ENCODE data around the gene TRPM7. TPM values are rescaled to one million over a fixed set of nuclear protein-coding genes. Genes with fewer than 3 reads are reported as not detected.

The TRPM7 gene
- total RNA-seq, 3 donors from 2014 or later (not counting 1 experiment from before 2014, with no cell fraction given), result 41.8 to 54.4 (median 50.9) TPM

GRCh38 chr15:50681467-50681866 lies 5.1 kb downstream of the TRPM7 start:
- Mint-ChIP-seq H3K4me1 (peaks cover 43 to 47% of the 10 kb centered on the region in 2 donors), H3K4me3 (no peak overlapping the region), H3K9me3 (no peaks in the 10 kb centered on the region), H3K27ac (peak overlapping the region in 1 of 2 donors; percentile 8), H3K36me3 (no peaks in the 10 kb centered on the region), H3K27me3 (ENCODE audit: low read depth in 2 of 2) (no peaks in the 10 kb centered on the region)
- H3K4me3 ChIP-seq (ENCODE audit: low read length), result no peak overlapping the region
- intact Hi-C loops (cut with micrococcal nuclease), result loop anchor here (10.0 kb wide), 1 partner anchor 327 kb away; the partner anchor contains the start of gene GABPB1
- DNase-seq (no peak), ATAC-seq (no peak)
- H3K27me3 ChIP-seq (ENCODE audit: control insufficient read depth, insufficient read depth, low read length), result no peaks in the 10 kb centered on the region
- no peak overlapping the region for H3K27ac ChIP-seq (ENCODE audit: low read length)
- no peak for TF ChIP-seq CTCF (IDR thresholded peaks at IDR 0.05)
- H3K36me3 ChIP-seq (ENCODE audit: control insufficient read depth, insufficient read depth, low read length), result peaks cover 5% of the 10 kb centered on the region
- H3K9me3 ChIP-seq (ENCODE audit: control insufficient read depth, insufficient read depth, low read length), result no peaks in the 10 kb centered on the region
- peaks cover 17% of the 10 kb centered on the region for H3K4me1 ChIP-seq (ENCODE audit: control insufficient read depth, insufficient read depth, low read length)

GRCh38 chr15:50676799-50677483 lies 9.7 kb downstream of the TRPM7 start:
- 92% methylated on average over 6 of the region's 6 CpGs for WGBS (ENCODE audit: insufficient coverage)
- DNase-seq (no peak), ATAC-seq (no peak)
- Mint-ChIP-seq H3K9me3 (no peaks in the 10 kb centered on the region), H3K4me3 (no peak overlapping the region), H3K36me3 (no peaks in the 10 kb centered on the region), H3K27me3 (ENCODE audit: low read depth in 2 of 2) (no peaks in the 10 kb centered on the region), H3K27ac (peak overlapping the region in 1 of 2 donors; percentile 71), H3K4me1 (peaks cover 18 to 21% of the 10 kb centered on the region in 2 donors)
- Histone ChIP-seq H3K27me3 (ENCODE audit: control insufficient read depth, insufficient read depth, low read length) (no peaks in the 10 kb centered on the region), H3K4me1 (ENCODE audit: control insufficient read depth, insufficient read depth, low read length) (no peaks in the 10 kb centered on the region), H3K27ac (ENCODE audit: low read length) (no peak overlapping the region), H3K4me3 (ENCODE audit: low read length) (no peak overlapping the region), H3K36me3 (ENCODE audit: control insufficient read depth, insufficient read depth, low read length) (peaks cover 5% of the 10 kb centered on the region), H3K9me3 (ENCODE audit: control insufficient read depth, insufficient read depth, low read length) (no peaks in the 10 kb centered on the region)
- no peak for TF ChIP-seq CTCF (IDR thresholded peaks at IDR 0.05)
- intact Hi-C loops (cut with micrococcal nuclease), result no loop called here

GRCh38 chr15:50675535-50676144 lies 11.0 kb downstream of the TRPM7 start:
- Mint-ChIP-seq H3K9me3 (no peaks in the 10 kb centered on the region), H3K4me1 (peaks cover 17 to 19% of the 10 kb centered on the region in 2 donors), H3K27ac (peak overlapping the region; percentile 4 to 71), H3K27me3 (ENCODE audit: low read depth in 2 of 2) (no peaks in the 10 kb centered on the region), H3K4me3 (no peak overlapping the region), H3K36me3 (no peaks in the 10 kb centered on the region)
- Histone ChIP-seq H3K9me3 (ENCODE audit: control insufficient read depth, insufficient read depth, low read length) (no peaks in the 10 kb centered on the region), H3K36me3 (ENCODE audit: control insufficient read depth, insufficient read depth, low read length) (peaks cover 3% of the 10 kb centered on the region), H3K27ac (ENCODE audit: low read length) (peak overlapping the region; percentile 25), H3K4me1 (ENCODE audit: control insufficient read depth, insufficient read depth, low read length) (no peaks in the 10 kb centered on the region), H3K27me3 (ENCODE audit: control insufficient read depth, insufficient read depth, low read length) (no peaks in the 10 kb centered on the region), H3K4me3 (ENCODE audit: low read length) (no peak overlapping the region)
- intact Hi-C loops (cut with micrococcal nuclease), result loop anchor here (1.0 kb wide), 2 partner anchors 202 to 233 kb away; partner anchors contain the start of gene AP4E1
- peak in 2 of 3 donors; percentile 26 to 52 for ATAC-seq
- peak in 1 of 2 donors; percentile 64 for DNase-seq
- peak; percentile 85 for TF ChIP-seq CTCF (IDR thresholded peaks at IDR 0.05)
